HG03064 (cell line): Measurements from ENCODE around the gene C1QA.

ENCODE experiments used
- ATAC-seq: cut with Tn5 transposase; IDR thresholded peaks from one replicate; pipeline ENCODE4 v1.9.1; 2021; ENCODE audit warnings: low read depth; ENCODE audit not compliant: unreplicated experiment

C1QA gene

DNA sequence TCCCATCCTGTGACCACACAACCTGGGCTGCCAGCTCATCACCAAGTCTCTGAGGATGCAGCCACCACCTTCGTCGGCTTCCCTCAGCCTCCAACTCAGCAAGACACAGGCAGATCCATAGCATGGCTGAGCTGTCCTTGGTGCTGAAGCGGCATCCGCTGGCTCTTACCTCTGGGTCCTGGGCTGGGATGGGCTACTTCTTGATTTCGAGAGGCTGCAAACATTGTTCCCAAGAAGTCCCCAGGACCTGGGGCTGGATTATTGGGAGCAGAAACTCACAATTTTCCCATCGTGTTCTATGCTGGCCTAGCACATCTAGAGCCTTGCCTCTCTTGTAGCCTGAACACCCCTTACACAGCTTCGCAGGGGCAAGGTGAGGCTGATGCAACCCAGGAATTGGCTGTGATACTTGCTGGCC, 24.9 kb upstream of the C1QA start:
- no peak for ATAC-seq

DNA sequence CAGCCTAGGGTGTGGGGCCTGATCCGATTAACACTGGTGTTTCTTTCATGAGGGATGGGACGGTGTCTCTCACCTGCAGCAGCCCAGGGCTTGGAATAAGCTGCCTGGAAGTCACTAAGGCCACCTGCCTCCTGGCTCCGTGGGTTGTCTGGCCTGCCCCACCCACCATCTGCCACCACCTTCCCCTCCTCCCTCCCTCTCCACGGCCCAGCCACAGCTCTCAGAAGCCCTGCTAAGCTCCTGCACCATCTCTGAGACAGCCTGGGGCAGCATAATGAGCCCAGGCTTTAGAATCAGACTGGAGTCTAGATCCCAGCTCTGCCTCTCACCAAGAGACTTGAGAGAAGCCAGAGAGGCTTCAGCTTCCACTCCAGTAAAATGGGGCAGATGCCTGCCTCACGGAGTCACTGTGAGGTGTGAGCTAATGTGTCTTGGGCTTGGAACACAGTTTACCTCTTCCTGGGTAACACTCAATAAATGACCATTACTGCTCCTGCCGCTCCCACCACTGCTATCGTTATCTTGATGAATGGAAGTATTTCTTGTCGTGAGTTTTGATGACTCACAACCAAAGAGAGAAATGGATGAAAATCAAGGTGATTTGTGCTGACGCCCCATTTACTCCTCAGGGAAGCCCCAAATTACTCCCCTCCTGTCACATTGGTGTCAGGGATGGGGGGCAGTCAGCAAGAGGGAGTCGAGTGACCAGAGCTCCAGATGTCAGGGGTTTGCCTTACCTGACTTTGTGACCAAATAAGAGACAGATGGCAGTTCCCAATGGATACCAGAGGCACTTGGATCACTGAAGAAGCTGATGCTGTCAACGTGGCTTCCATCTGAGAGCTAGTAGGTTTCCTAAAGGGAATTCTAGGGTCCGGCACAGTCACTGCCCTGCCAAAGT, 23.5 kb upstream of the C1QA start:
- no peak for ATAC-seq

DNA sequence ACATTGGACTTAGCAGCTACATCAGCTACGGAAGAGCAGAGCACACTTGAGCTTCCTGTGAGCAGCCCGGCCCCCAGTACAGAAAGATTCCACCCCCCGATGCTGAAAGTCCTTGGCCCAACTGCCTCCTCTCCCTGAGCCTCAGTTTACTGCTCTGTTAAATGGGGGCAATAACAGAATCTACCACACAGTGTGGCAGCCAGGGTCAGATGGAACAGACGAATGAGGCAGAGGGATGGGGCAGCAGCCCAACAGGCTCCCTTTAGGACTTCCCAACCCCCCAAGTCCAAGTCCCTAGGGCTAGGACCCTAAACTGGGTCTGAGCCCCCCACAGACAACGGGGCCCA, 22.9 kb upstream of the C1QA start:
- no peak for ATAC-seq

GRCh38 chr1:22613951-22614350, 22.5 kb upstream of the C1QA start:
- no peak for ATAC-seq

GRCh38 chr1:22615886-22616285, 20.5 kb upstream of the C1QA start:
- ATAC-seq = no peak

DNA sequence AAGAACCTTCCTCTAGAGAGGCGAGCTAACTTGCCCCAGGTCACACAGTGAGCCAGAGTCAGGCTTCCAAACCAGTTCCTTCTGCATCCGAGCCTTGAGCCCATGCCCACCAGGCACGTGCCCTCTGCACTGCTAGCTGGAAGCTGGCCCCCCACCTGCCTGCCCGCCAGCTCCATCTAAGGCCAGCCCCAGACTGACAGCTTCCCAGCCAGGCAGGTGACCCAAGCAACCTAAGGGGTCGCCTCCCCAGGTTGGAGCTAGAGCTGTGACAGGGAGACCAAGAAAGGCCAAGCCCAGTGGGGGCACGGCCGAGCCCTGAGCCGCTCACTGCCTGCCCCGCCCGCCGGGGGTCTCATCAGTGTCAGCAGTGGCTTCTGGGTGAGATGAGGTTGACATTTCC, 19.9 kb upstream of the C1QA start:
- ATAC-seq = no peak

GRCh38 chr1:22618056-22618455, 18.4 kb upstream of the C1QA start:
- ATAC-seq = no peak

- ATAC-seq = no peak
These were observed 17.2 kb upstream of the C1QA start for GRCh38 chr1:22619252-22619651.

DNA sequence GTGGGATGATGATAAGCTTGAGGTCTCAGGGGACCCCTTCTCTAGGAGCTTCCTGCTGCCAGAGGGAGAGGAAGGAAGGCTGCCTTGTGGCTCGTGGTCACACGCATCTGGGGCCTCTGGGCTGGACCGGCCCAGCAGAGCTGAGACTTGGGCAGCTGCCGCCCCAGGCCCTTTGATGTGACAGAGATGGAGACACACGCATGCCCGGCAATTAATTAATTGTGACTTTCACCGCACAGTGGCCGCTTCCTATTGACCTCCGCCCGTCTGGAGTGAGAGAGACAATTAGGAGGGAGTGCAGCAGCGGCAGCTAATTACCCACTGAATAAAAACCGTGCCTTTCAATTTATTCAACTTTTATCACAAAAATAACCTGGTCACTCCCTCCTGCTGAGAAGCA, 16.6 kb upstream of the C1QA start:
- ATAC-seq = no peak

- no peak for ATAC-seq
These were observed 14.7 kb upstream of the C1QA start for GRCh38 chr1:22621761-22622160.

- ATAC-seq = no peak
These were observed 11.0 kb upstream of the C1QA start for GRCh38 chr1:22625262-22625925.

DNA sequence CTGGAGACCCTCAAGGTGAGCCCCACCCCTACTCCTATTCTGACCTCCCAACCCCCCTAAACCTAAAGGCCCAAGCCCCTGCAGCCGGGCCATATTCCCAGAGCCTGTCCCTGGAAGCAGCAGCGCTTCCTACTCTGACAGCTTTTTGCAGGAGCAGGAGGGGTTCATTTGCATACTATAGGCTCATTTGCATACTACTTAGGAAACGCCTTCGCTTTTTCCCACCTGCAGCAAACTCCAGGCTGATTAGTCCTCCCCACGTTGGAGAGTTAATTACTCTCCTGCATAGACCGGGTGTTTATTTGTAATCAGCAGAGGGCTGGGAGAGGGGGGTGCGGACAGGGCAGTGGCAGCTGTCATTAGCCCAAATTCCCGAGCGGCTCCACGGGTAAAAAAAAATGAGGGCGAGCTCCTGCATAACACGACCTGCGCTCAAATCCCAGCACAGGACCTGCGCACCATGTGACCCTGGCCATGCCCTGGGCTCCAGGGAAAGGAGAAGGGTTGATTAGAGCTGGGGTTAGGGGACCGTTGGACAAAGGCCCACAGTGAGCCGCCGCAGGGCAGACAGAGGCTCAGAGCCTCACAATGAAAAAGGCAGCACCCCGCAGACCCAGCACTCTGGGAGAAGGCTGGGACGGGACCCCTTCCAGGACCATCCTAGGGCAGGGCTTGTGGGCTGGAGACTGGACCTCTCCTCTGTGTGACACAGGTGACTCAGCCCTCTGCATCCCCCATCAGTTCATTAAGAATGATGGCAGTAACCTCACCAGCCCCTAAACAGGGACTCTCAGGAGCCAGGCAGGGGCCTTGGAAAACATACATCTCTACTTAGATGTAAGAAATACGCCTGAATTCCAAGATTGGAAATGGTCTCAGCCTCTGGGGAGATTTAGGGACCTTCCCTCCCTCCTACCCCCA, 9.9 kb upstream of the C1QA start:
- no peak for ATAC-seq

DNA sequence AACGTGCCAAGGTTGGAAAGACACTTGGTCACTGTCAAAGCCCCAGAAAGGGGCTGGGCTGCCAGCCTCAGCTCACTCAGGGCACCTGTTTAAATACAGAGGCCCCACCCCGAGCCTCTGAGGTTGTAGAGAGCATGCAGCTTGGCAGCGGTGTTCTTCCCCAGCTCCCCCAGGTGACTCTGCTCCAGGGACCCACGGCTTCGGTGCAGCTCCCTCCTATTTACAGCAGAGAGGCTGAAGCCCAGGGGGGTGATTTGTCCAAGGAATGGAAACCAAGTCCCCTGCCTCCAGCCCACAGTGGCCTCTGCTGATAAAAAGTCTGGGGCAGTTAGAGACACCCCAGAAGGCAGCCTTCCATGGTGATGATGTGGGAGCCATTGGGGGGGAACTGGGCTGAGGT, 9.1 kb upstream of the C1QA start:
- no peak for ATAC-seq

GRCh38 chr1:22628698-22629444, 7.6 kb upstream of the C1QA start:
- ATAC-seq = no peak

DNA sequence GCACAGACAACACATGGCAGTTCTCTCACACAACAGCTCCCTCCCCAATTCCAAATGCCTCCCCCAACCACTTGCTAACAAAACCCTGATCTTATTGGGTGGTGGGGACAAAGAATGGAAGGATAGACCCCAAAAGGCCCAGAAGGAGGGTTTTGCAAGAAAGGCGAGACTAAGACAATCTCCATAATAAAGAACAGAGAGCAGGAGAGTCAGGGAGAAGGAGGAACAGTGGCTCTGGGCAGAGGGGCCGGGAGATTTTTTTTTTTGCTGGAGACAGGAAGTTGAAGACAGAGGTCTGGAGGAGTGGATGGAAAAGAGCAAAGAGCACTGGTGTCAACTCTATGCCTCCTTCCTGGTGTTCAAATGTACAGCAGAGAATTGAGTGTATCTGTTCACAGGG, 6.5 kb upstream of the C1QA start:
- ATAC-seq = no peak

- no peak for ATAC-seq
These were observed 2.5 kb upstream of the C1QA start for GRCh38 chr1:22633697-22634463.

- ATAC-seq = no peak
These were observed 992 bp upstream of the C1QA start for GRCh38 chr1:22635436-22635835.

GRCh38 chr1:22636927-22637326, 499 bp downstream of the C1QA start:
- ATAC-seq = no peak

GRCh38 chr1:22637907-22638445, 1.5 kb downstream of the C1QA start:
- no peak for ATAC-seq
